Uterus (tissue), 2 donors: ENCODE data around the gene ZYG11B.

ENCODE experiments used
- CTCF ChIP-seq, 4 experiments: fragments of 200-600 bp in 2 of 4; fragments of 450-650 bp in 2 of 4; sonication (generic) in 2 of 4; IDR thresholded peaks; one replicate each; pipeline ENCODE4 v1.5.1; 2016 to 2019; ENCODE audit warnings: antibody characterized with exemption in 4 of 4, mild to moderate bottlenecking in 2 of 4, moderate library complexity in 1 of 4
- POLR2A ChIP-seq, 2 donors: fragments of 450-650 bp; IDR thresholded peaks; one replicate each; pipeline ENCODE4 v1.6.1; 2016; ENCODE audit warnings: antibody characterized with exemption in 2 of 2, mild to moderate bottlenecking in 1 of 2, moderate library complexity in 1 of 2

- TF ChIP-seq CTCF (IDR thresholded peaks at IDR 0.05) = no peak
- no peak for TF ChIP-seq POLR2A (IDR thresholded peaks at IDR 0.05)
These were observed 11.9 kb downstream of the ZYG11B start for GRCh38 chr1:52738148-52738547.
